CD4-positive, alpha-beta T cell (primary cell): ENCODE measurements around the gene VARS2. TPM values are rescaled to one million over a fixed set of nuclear protein-coding genes. Genes with fewer than 3 reads are reported as not detected.

Experiments used
- ATAC-seq: fragments of 200-7000 bp; cut with Tn5 transposase; one replicate; pipeline ENCODE4 v1.10.0; 2022; ENCODE audit warnings: mild to moderate bottlenecking; ENCODE audit not compliant: poor library complexity
- CTCF ChIA-PET: fragments of 350-600 bp; sonication (Branson Sonifier 250); formaldehyde crosslinking; loops from one replicate; lab custom pipeline; 2021; ENCODE audit warnings: antibody characterized with exemption, inconsistent platforms; lab: Charles Lee
- POLR2A ChIA-PET: fragments of 350-600 bp; sonication (Branson Sonifier 250); formaldehyde crosslinking; loops from one replicate; lab custom pipeline; 2021; ENCODE audit warnings: antibody characterized with exemption, inconsistent platforms; lab: Charles Lee
- DNase-seq, 14 experiments: peaks; one replicate each; pipeline ENCODE4 v3.0.0-alpha.2; 2013 to 2020; ENCODE audit warnings: mixed read lengths in 2 of 14
- H3K27ac ChIP-seq, 2 donors: one replicate each; pipeline versions ENCODE4 v1.5.1 to v1.7.0; 2013; ENCODE audit warnings: low read length in 2 of 2, low read depth in 1 of 2, mild to moderate bottlenecking in 1 of 2
- H3K27me3 ChIP-seq, 2 experiments: 1 replicate in 1 of 2; 2 replicates in 1 of 2; pipeline versions ENCODE4 v1.6.1 to v1.7.0; 2013; ENCODE audit warnings: low read length in 2 of 2, control low read depth in 1 of 2, mild to moderate bottlenecking in 1 of 2, moderate library complexity in 1 of 2; ENCODE audit not compliant: insufficient read depth in 2 of 2, control insufficient read depth in 1 of 2
- H3K36me3 ChIP-seq: one replicate; pipeline ENCODE4 v1.6.1; 2013; ENCODE audit warnings: low read length, control low read depth; ENCODE audit not compliant: insufficient read depth
- H3K4me1 ChIP-seq: one replicate; pipeline ENCODE4 v1.6.1; 2013; ENCODE audit warnings: low read length, control low read depth; ENCODE audit not compliant: insufficient read depth
- H3K4me3 ChIP-seq: one replicate; pipeline ENCODE4 v1.5.1; 2013; ENCODE audit warnings: mild to moderate bottlenecking, low read length, moderate library complexity
- H3K9me3 ChIP-seq, 2 experiments: 1 replicate in 1 of 2; 2 replicates in 1 of 2; pipeline versions ENCODE4 v1.6.1 to v1.7.0; 2013; ENCODE audit warnings: low read length in 2 of 2, mild to moderate bottlenecking in 2 of 2, control low read depth in 1 of 2, moderate library complexity in 1 of 2; ENCODE audit not compliant: control insufficient read depth in 1 of 2, insufficient read depth in 1 of 2
- H3K27ac Mint-ChIP-seq: one replicate; pipeline ENCODE4 v1.8.0; 2020; ENCODE audit warnings: mixed read lengths
- H3K27me3 Mint-ChIP-seq: one replicate; pipeline ENCODE4 v1.8.0; 2021; ENCODE audit warnings: mixed read lengths
- H3K36me3 Mint-ChIP-seq: one replicate; pipeline ENCODE4 v1.8.0; 2021; ENCODE audit warnings: low read depth, mixed read lengths
- H3K4me1 Mint-ChIP-seq: one replicate; pipeline ENCODE4 v1.8.0; 2021; ENCODE audit warnings: low read depth, mixed read lengths
- H3K4me3 Mint-ChIP-seq: one replicate; pipeline ENCODE4 v1.8.0; 2020; ENCODE audit warnings: mild to moderate bottlenecking, mixed read lengths
- H3K9me3 Mint-ChIP-seq: one replicate; pipeline ENCODE4 v1.8.0; 2020; ENCODE audit warnings: mixed read lengths
- CTCF ChIP-seq: fragments of 200-600 bp; IDR thresholded peaks from one replicate; pipeline ENCODE4 v1.8.0; 2022; ENCODE audit warnings: antibody characterized with exemption, mild to moderate bottlenecking
- intact Hi-C, 2 experiments: fragments of 100-400 bp; cut with DNase I in 1 of 2; cut with micrococcal nuclease in 1 of 2; formaldehyde crosslinking; loops; one replicate each; pipeline versions ENCODE4 v1.15.1 to v1.9.0; 2023 to 2025; cut with DNase I, micrococcal nuclease
- total RNA-seq, 174 experiments: library from RNA in 2 of 174; stranded (reverse) in 2 of 174; gene quantifications; one replicate each; pipeline ENCODE4 v1.2.3 and lab custom pipeline; 2021 to 2026

Gene VARS2
- total RNA-seq, 2 experiments from 2014 or later: 19.3 to 21.7 TPM

- H3K27ac Mint-ChIP-seq: peak overlapping the region; percentile 54
- Histone ChIP-seq H3K4me3 (peak overlapping the region; percentile 62), H3K9me3 (no peaks in the 10 kb centered on the region), H3K4me1 (peaks cover 35% of the 10 kb centered on the region), H3K36me3 (peaks cover 7% of the 10 kb centered on the region), H3K27me3 (no peaks in the 10 kb centered on the region), H3K27ac (no peak overlapping the region)
- no peaks in the 10 kb centered on the region for H3K9me3 Mint-ChIP-seq
- peak in 8 of 14 experiments; percentile 22 to 69 (median 44) for DNase-seq
- peak overlapping the region; percentile 86 for H3K4me3 Mint-ChIP-seq
- ChIA-PET POLR2A (interaction anchor here (1.1 kb wide), 1 partner anchor 22 kb away, joined by 4 read pairs; the partner anchor contains the start of gene GTF2H4), CTCF (interaction anchor here (1.3 kb wide), 1 partner anchor 58 kb away, joined by 3 read pairs; no protein-coding TSS in a partner anchor)
- H3K36me3 Mint-ChIP-seq: peaks cover 10% of the 10 kb centered on the region
- no peaks in the 10 kb centered on the region for H3K27me3 Mint-ChIP-seq
- ATAC-seq: peak; percentile 74
- H3K4me1 Mint-ChIP-seq: peaks cover 33% of the 10 kb centered on the region
- no peak for TF ChIP-seq CTCF
- intact Hi-C loops: loop anchor here in 1 of 2 experiments (2.0 to 10.0 kb wide), 2 partner anchors 21 to 431 kb away; no protein-coding TSS in a partner anchor
Measured at GRCh38 chr6:30885999-30886896, 27.8 kb upstream of the VARS2 start.

GRCh38 chr6:30886897-30887255 lies 27.2 kb upstream of the VARS2 start:
- H3K36me3 ChIP-seq: peaks cover 7% of the 10 kb centered on the region
- ATAC-seq (no peak), DNase-seq (no peak)
- TF ChIP-seq CTCF: no peak
- ChIA-PET CTCF (interaction anchor here (1.3 kb wide), 1 partner anchor 58 kb away, joined by 3 read pairs; no protein-coding TSS in a partner anchor), POLR2A (no interaction called here)
- no peaks in the 10 kb centered on the region for H3K27me3 ChIP-seq
- intact Hi-C loops: loop anchor here in 1 of 2 experiments (2.0 to 10.0 kb wide), 2 partner anchors 20 to 432 kb away; no protein-coding TSS in a partner anchor
- H3K4me3 ChIP-seq: no peak overlapping the region
- peaks cover 35% of the 10 kb centered on the region for H3K4me1 ChIP-seq
- H3K4me3 Mint-ChIP-seq: peak overlapping the region; percentile 49
- H3K36me3 Mint-ChIP-seq: peaks cover 10% of the 10 kb centered on the region
- H3K9me3 ChIP-seq: no peaks in the 10 kb centered on the region
- H3K27ac Mint-ChIP-seq: no peak overlapping the region
- H3K27ac ChIP-seq: no peak overlapping the region
- peaks cover 28% of the 10 kb centered on the region for H3K4me1 Mint-ChIP-seq
- no peaks in the 10 kb centered on the region for H3K27me3 Mint-ChIP-seq
- no peaks in the 10 kb centered on the region for H3K9me3 Mint-ChIP-seq

- CTCF ChIA-PET: interaction anchor here (1.3 kb wide), 1 partner anchor 59 kb away, joined by 3 read pairs; no protein-coding TSS in a partner anchor
- no peak for TF ChIP-seq CTCF
- Histone ChIP-seq H3K36me3 (peaks cover 7% of the 10 kb centered on the region), H3K9me3 (no peaks in the 10 kb centered on the region), H3K4me1 (peaks cover 30% of the 10 kb centered on the region), H3K27me3 (no peaks in the 10 kb centered on the region), H3K4me3 (no peak overlapping the region), H3K27ac (no peak overlapping the region)
- Mint-ChIP-seq H3K4me1 (peaks cover 24% of the 10 kb centered on the region), H3K27ac (no peak overlapping the region), H3K4me3 (no peak overlapping the region), H3K9me3 (no peaks in the 10 kb centered on the region), H3K36me3 (peaks cover 16% of the 10 kb centered on the region), H3K27me3 (no peaks in the 10 kb centered on the region)
- POLR2A ChIA-PET: no interaction called here
- no peak for DNase-seq
- no peak for ATAC-seq
- intact Hi-C loops: loop anchor here in 1 of 2 experiments (2.0 to 10.0 kb wide), 2 partner anchors 19 to 433 kb away; no protein-coding TSS in a partner anchor
Measured at GRCh38 chr6:30887901-30888815, 25.9 kb upstream of the VARS2 start.
